Left ventricle myocardium superior (tissue), 1 donor: Measurements from ENCODE around the gene BNC1. TPM values are rescaled to one million over a fixed set of nuclear protein-coding genes. Genes with fewer than 3 reads are reported as not detected.
"Not testable (repeated sequence)": the region's sequence is repeated elsewhere in the genome, so short reads cannot be mapped to it uniquely, and the experiment has no call there.

Experiments
- ATAC-seq: fragments of 200-7000 bp; cut with Tn5 transposase; one replicate; pipeline ENCODE4 v1.9.1; 2020; ENCODE audit warnings: mild to moderate bottlenecking, moderate library complexity
- DNase-seq: peaks from one replicate; pipeline ENCODE4 v3.0.0-alpha.2; 2020
- intact Hi-C: fragments of 100-400 bp; cut with micrococcal nuclease; formaldehyde crosslinking; loops from one replicate; pipeline ENCODE4 v1.11.0; 2022
- total RNA-seq: library from RNA; stranded (reverse); fragmentation: NEBNext Ultra II Directional; extraction: Animal tissue kit (Norgen Biotek cat#: 25700); gene quantifications from one replicate; pipeline ENCODE4 v1.2.1, GENCODE V29; 2021
- donor health status: DM: no; HTN: yes; CAD: no; lungs with severe emphysema.

The BNC1 gene
- total RNA-seq, 1 donor from 2014 or later, result 1.2 TPM

GRCh38 chr15:83262594-83263315, 21.7 kb downstream of the BNC1 start:
- intact Hi-C loops, result no loop called here
- DNase-seq, result no peak
- ATAC-seq, result no peak

GRCh38 chr15:83262181-83262580, 22.3 kb downstream of the BNC1 start:
- ATAC-seq, intact Hi-C loops: not testable (repeated sequence)

GRCh38 chr15:83250781-83251180, 33.7 kb downstream of the BNC1 start:
- intact Hi-C loops, result loop anchor here (10.0 kb wide), 1 partner anchor 184 kb away; no protein-coding TSS in a partner anchor
- DNase-seq (no peak), ATAC-seq (no peak)

More at GRCh38 chr15:83262181-83262580, 22.3 kb downstream of the BNC1 start:
- DNase-seq, result not testable (repeated sequence)

DNA sequence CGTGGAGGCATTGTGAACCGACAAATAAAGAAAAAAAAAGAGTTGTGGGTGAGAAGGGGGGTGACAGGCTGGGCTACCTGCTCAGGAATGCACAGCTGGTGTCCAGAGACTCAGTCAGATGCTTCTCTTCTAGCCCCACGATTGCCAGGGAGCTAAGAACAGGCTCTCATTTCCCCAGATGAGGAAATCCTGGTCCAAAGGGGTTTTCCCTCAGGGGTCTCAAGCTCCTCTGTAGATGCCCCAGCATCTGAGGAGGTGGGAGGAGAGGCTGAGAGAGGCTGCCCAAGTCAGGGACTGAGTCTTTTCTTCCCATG, 35.5 kb downstream of the BNC1 start:
- DNase-seq (no peak), ATAC-seq (no peak)
- intact Hi-C loops, result no loop called here

- intact Hi-C loops, result no loop called here
- no peak for DNase-seq
- ATAC-seq, result peak; percentile 55
Observed at GRCh38 chr15:83248151-83249029, 36.1 kb downstream of the BNC1 start.

DNA sequence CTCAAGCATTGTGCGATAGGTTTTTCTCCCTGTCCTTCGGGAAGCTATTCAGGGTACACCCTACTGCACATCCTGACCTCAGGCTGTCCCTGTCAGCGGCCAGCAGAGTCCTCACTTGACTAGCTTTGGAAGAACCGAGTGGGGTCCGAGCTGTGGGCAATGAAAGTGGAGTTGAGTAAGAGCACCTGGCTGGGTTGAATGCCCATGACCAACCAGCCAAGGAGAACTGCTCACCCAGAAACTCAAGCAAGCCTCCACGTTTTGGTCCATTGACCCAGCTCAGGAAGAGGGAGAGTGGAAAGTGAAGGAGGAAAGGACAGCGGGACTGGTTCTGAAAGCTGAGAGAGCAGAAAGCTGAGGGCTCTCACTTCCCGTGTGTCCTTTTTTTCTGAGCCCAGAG, 40.8 kb downstream of the BNC1 start:
- intact Hi-C loops, result no loop called here
- DNase-seq (no peak), ATAC-seq (no peak)

DNA sequence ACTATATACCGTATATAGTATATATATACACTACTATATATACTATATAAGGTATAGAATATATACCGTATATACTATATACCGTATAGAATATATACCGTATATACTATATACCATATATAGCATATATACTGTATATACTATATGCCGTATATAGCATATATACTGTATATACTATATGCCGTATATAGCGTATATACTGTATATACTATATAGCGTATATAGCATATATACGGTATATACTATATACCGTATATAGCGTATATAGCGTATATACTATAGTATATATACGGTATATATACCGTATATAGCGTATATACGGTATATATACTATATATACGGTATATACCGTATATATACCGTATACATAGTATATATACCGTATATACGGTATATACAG, 54.2 kb downstream of the BNC1 start:
- no peak for DNase-seq
- intact Hi-C loops, result no loop called here
- no peak for ATAC-seq

GRCh38 chr15:83225449-83225848, 59.0 kb downstream of the BNC1 start:
- no peak for DNase-seq
- no peak for ATAC-seq
- intact Hi-C loops, result no loop called here

GRCh38 chr15:83221781-83222180, 62.7 kb downstream of the BNC1 start:
- ATAC-seq, DNase-seq, intact Hi-C loops: not testable (repeated sequence)

DNA sequence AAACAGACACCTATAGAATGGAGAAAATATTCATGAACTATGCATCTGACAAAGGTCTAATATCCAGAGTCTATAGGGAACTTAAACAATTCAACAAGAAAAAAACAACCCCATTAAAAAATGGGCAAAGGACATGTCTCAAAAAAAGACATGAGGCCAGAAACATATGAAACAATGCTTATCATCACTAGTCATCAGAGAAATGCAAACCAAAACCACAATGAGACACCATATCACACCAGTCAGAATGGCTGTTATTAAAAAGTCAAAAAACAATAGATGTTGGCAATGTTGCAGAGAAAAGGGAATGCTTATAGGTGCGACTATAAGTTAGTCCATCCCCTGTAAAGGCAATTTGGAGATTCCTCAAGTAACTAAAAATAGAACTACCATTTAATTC, 65.4 kb downstream of the BNC1 start:
- intact Hi-C loops, result no loop called here
- ATAC-seq (no peak), DNase-seq (no peak)

- intact Hi-C loops, result no loop called here
- ATAC-seq (no peak), DNase-seq (no peak)
Observed at GRCh38 chr15:83215306-83215705, 69.2 kb downstream of the BNC1 start.

DNA sequence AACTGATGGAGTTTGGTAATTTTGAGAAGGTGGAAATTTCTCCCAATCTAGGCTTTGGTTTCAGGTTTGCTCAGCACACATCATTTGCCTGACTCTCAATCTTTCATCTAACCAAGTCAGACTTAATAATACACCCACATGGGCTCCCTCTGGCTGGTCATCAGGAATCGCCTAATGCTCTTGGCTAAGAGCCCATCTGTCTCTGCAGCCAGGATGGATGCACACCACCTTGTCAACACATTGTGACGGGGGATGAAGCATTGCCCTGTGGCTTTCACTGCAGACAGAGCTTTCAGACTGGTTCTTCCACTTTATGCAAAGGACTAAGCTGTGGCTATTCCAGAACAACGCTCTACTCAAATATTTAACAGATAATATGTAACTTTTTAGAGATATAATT, 73.8 kb downstream of the BNC1 start:
- DNase-seq (no peak), ATAC-seq (no peak)
- intact Hi-C loops, result no loop called here

DNA sequence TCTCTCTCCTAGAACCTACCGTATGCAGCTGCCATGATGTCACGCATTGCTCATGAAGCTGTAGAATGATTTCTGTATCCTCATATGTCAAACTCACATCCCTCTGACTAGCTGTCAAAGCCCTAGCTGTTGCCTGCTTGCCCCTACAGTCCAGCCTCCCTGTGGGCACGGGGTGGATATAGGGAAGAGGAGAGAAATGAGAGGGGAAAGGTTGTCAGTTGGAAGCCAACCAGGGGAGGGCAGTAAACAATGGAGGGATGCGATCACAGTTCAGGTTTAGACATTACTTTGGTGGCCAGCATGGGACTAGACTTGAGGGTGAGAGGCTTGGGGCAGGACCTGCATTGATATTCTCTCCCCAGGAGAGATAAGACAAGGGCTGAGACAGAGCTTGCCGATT, 75.1 kb downstream of the BNC1 start:
- intact Hi-C loops, result no loop called here
- ATAC-seq, result no peak
- no peak for DNase-seq

DNA sequence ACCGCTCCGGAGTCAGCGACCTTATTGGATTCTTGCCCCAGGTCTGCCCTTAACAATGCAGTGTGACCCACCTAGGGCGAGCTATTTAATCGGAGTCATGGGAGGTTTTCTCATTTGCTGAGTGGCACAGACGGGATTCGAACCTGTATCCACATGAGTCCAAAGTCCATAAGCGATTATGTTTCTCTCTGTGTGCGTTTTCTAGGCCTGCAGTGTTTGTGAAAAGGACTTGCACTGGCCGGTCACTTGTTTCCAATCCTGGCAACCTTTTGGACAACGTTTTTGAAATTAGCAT, 76.2 kb downstream of the BNC1 start:
- DNase-seq, result no peak
- ATAC-seq, result no peak
- intact Hi-C loops, result no loop called here

- DNase-seq, result peak; percentile 75
- peak; percentile 54 for ATAC-seq
- intact Hi-C loops, result no loop called here
Observed at GRCh38 chr15:83207660-83208366, 76.7 kb downstream of the BNC1 start, which contains the start of gene HDGFL3. Gene HDGFL3 (minus strand): TSS chr15:83207823. CDS start chr15:83207414, 409 bp downstream.

GRCh38 chr15:83207009-83207659, 77.3 kb downstream of the BNC1 start:
- DNase-seq (peak; percentile 65), ATAC-seq (peak; percentile 62)
- intact Hi-C loops, result no loop called here

DNA sequence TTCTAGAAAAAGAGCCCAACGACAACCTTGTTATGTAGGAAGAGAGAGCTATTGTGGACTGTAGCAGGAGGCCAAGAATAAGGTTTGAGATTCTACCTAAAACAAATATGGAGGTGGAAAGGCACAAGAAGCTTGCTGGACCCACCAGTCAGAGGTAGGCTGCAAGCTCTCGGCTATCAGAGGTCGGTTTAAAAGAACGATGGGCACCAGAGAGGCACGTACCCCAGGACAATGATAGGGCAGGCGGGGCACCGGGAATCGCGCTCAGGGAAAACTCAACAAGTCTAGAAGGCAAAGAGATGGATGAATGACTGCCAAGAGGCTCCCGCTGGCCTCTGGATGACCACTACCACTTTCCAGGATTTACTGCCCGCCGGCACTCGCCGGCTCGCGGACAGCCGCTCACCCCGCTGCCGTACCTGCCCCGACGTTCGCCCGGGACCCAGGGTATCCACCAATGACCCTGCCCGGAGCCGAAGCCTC, 77.9 kb downstream of the BNC1 start:
- ATAC-seq (peak; percentile 19), DNase-seq (no peak)
- intact Hi-C loops, result no loop called here
